Measurements from ENCODE around the gene ZCCHC10.
"Not testable (repeated sequence)": the region's sequence is repeated elsewhere in the genome, so short reads cannot be mapped to it uniquely, and the experiment has no call there.

ZCCHC10 gene

DNA sequence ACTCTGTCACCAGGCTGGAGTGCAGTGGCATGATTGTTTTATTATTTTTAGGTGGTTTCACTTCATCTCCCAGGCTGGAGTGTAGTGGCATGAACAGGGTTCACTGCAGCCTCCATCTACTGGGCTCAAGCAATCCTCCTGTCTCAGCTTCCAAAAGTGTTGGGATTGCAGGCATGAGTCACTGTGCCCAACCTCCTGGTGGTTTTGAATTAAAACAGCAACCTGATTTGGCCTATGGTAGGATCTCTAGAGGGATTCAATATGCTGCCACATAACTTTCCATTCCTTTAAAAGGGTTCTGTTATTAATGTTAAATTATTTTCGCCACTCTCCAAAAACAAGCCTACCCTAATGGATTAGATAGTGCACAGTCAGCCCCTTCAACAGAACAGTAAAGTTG is 15.6 kb upstream of the ZCCHC10 start:
- DNase-seq (ENCODE audit: low read depth): no peak

DNA sequence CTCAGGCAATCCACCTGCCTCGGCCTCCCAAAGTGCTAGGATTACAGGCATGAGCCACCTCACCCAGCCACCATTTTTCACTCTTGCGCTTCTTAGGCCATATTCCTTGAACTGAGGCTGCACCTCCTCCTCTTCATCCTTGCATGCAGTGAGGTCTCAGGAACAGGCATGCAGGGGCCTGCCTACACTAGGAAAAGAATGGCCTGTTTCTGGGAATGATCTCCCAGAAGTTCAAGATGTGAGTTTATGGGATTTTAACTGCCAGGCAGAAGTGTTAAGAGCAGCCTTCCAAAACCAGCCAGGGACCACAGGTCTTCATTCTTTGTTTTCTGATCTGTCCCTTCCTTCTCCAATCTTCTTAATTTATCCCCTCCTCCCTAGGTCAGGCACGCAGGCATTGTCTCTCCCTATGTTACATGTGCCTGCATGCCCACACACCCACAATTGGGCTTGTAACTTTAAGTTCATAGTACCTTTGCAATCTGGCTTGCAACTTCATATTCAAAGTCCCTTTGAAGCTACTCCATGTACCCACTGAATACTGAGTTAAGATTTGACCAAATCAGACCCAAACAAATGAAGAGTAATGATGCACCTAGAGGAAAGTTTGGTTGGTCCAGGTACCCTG is 14.9 kb upstream of the ZCCHC10 start:
- no peak for DNase-seq (ENCODE audit: low read depth)

DNA sequence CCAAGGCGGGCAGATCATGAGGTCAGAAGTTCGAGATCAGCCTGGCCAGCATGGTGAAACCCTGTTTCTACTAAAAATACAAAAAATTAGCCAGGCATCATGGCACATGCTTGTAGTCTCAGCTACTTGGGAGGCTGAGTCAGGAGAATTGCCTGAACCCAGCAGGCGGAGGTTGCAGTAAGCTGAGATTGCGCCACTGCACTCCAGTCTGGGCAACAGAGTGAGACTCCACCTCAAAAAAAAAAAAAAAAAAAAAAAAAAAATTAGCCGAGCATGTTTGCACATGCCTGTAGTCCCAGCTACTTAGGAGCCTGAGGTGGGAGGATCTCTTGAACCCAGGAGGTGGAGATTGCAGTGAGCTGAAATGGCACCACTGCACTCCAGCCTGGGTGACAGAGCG is 10.3 kb upstream of the ZCCHC10 start:
- not testable (repeated sequence) for DNase-seq (ENCODE audit: low read depth)

DNA sequence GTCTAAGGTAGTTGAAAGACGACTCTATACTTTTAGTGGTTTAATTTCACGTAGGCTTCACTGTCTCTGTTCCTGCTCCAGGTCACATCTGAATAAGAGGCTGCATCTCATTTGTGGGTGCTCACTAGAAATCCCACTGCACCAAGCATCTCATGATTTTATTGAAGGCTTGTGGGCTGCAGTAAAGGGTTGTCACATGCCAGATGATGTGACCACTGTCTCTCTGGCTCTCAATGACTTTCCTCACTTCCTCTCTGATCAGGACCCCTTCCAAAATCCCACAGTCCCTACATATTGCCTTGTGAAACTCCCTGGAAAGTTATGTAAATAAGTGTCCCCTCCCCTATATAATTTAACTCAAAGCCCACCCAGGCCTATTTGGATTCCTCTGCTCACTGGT is 8.9 kb upstream of the ZCCHC10 start:
- DNase-seq (ENCODE audit: low read depth): no peak

DNA sequence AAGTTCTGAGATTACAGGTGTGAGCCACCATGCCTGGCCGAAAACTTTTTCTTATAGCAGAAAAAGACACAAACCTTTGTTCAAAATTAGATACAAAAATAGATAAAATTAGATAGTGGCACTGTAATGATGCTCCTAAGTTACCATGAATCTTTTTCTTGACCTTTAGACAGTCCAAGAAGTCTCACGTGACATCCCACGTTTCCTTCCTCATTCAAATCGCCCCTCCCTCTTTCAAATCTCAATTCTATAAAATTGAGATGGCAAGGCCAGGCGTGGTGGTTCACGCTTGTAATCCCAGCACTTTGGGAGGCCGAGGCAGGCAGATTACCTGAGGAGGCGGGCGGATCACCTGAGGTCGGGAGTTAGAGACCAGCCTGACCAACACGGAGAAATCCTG is 7.7 kb upstream of the ZCCHC10 start:
- no peak for DNase-seq (ENCODE audit: low read depth)

DNA sequence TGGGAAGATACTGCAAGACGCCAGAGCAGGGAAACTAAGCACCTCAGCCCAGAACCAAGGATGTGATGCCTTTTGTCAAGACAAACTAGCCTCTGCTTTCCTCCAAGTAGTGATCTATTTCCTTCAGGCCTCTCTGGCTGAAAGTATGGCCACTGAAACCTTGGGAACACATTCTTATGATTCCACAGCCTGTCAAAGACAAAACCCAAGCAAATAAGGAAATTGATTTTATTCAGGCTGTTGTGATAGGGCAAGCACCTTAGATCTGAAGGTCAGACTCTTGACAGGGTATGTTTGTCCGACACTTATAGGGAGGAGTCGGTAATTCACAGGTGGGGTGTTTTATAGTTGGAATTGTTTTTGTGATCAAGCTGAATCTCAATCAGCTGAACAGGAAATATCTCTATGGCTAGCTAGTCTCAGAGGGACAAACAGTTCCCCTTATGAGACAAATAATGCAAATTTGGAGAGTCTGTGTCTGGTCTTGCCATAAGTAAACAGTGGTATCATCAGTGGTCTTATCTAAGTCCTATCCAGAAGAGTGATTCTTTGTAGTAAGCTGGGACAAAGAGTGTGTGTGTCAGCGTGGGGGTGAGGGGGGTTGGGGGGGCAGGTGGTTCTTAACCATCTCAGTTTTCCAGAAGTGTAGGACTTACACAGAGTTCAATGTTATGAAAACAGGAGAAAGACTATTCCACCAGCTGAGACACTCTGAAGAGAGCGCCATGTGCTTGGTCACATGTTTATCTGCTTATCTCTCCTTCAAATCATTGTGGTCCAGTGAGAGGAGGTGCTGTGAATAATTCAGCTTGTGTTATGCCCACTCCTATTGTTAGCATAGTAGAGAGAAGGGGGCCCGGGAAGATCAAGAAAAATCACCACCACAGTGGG is 6.7 kb upstream of the ZCCHC10 start:
- no peak for DNase-seq (ENCODE audit: low read depth)

DNA sequence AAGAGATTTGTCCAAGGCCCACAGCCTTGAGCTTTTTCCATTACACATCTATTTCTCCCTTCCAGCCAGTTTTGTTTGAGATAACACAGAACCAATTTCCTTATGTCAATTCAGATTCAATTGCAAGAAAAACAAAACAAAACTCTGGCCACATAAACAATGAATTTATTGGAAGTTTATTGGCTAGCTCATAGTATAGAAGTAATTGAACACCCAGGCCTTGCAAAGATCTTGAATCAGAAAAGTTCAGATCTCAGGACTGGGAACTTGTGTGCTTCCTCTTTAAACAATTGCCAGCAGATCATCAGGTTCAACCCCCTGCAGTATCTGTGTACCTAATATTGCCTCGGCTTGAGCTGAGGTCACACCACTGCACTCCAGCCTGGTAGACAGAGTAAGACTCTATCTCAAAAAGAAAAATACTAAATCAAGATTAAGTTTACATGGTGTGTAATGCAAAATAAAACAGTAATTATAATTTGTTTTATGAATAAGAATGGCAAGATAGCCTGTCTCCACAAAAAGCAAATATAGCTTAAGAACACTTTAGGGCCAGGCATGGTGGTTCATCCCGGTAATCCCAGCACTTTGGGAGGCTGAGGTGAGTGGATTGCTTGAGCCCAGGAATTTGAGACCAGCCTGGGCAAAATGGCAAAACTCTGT is 4.1 kb upstream of the ZCCHC10 start:
- DNase-seq (ENCODE audit: low read depth): no peak

DNA sequence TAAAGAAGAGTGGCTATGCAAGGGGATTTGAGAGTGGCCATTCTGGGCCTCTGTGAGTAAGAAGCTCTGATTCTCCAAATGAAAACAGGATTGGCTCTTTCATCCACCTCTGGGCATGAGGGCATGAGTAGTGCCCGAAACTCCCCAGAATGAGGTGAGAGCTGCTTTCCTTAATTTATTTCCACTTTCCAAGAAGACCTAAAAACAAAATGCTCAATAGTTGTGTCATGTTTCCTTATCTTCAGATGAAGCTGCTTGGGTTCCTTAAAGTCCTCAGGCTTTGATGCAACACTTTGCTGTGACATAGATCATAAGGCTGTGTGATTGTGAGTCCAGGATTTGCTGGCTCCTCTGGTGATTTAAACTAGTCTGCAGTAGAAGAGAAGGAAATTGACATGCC is 3.1 kb upstream of the ZCCHC10 start:
- DNase-seq (ENCODE audit: low read depth): no peak

DNA sequence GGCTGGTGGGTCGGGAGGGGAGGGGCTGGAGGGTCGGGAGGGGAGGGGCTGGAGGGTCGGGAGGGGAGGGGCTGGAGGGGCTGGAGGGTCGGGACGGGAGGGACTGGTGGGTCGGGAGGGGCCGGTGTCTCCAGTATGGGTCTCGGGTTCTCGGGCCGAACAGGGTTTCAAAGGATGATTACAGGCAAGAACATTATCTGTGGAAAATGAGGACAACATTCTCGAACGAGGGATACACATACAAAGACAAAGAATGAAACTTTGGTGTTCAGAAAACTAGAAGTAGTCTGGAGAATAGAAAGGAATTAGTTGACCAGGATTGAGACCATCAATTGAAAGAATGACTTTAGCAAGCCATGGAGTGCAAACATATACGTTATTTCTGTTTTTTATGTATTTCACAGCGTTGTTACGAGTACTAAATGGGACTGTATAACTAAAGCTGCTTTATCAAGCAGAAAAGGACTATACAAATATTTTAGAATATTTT is 360 bp upstream of the ZCCHC10 start:
- DNase-seq (ENCODE audit: low read depth): no peak

DNA sequence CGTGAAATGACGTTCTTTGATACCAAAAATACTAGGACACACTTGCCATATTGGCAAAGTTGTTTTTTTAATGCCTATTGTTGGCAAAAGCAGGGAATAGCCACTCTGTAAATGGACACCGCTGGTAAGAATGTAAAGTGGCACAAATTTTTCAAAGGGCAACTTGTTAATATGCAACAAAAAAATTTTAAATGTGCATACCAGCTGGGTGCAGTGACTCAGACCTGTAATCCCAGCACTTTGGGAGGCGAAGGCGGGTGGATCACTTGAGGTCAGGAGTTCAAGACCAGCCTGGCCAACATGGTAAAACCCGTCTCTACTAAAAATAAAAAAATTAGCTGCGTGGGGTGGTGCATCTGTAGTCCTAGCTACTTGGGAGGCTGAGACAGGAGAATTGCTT is 6.9 kb downstream of the ZCCHC10 start:
- not testable (repeated sequence) for DNase-seq (ENCODE audit: low read depth)

DNA sequence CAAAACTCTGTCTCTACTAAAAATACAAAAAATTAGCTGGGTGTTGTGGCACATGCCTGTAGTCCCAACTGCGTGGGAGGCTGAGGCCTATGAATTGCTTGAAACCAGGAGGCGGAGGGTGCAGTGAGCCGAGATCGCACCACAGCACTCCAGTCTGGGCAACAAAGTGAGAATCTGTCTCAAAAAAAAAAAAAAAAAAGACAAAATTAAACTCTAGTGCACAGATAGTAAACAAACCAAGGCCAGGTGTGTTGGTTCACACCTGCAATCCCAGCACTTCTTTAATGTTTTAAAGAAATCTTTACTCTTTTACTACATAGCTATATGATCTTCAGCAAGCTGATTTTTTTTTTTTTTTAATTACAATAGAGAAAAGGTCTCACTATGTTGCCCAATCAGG is 8.4 kb downstream of the ZCCHC10 start:
- no peak for DNase-seq (ENCODE audit: low read depth)

DNA sequence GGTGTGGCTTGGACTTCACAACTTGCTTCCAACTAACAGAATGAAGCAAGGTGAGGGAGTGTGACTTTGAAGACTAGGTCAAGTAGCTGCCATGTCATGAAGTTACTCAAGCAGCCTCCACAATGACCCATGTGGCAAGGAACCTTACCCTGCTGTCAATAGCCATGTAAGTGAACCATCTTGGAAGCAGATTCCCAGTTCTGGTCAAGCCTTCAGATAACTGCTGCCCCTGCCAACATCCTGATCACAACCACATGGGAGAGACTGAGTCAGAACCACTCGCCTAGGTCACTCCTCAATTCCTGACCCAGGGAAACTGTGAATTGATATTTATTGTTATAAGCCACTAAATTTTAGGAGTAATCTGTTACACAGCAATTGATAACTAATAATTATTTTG is 10.9 kb downstream of the ZCCHC10 start:
- DNase-seq (ENCODE audit: low read depth): no peak

DNA sequence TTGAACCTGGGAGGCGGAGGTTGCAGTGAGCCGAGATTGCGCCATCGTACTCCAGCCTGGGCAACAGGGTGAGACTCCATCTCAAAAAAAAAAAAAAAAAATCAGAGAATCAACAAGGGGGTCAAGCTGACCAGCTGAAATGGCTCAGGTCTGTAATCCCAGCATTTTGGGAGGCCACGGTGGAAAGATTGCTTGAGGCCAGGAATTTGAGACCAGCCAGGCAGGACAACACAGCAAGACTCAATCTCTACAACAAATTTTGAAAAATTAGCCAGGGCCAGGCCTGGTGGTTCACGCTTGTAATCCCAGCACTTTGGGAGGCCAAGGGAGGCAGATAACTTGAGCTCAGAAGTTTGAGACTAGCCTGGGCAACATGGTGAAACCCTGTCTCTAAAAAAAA is 17.9 kb downstream of the ZCCHC10 start:
- DNase-seq (ENCODE audit: low read depth): not testable (repeated sequence)

DNA sequence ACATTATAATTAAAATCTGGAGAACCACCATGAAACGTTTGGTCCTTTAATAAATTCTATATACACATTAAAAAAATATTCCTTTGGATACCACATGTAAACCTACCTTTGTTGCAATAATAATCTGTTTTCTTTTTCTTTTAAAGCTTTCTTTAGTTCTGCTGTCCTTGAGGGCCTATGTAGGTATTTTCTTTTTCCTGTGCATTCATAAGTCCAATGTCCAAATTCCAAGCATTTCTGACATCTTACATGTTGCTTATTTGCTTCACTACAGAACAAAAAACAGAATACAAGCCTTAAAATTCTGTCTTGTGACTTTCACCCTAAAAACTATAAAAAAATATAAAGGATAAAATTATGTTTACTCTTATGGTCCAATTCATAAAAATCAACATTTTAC is 19.7 kb downstream of the ZCCHC10 start:
- no peak for DNase-seq (ENCODE audit: low read depth)

DNA sequence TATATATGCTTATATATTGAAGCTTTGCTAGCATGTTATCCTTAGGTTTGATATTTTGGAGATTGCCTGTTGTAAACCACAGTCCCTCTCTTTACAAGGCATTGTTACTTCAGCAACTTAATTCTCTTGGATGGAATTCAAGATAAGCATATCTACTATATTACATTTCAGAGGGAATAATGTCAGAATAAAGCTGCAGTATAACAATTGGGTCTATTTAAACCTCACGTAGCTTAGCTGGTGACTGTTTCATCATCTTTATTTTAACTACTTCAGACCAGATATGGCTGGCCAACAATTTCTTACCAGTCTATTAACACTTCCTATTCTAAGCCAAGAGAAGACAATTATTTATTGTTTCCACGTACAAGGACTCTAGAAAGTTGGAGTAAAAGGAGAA is 27.1 kb downstream of the ZCCHC10 start:
- DNase-seq (ENCODE audit: low read depth): no peak

DNA sequence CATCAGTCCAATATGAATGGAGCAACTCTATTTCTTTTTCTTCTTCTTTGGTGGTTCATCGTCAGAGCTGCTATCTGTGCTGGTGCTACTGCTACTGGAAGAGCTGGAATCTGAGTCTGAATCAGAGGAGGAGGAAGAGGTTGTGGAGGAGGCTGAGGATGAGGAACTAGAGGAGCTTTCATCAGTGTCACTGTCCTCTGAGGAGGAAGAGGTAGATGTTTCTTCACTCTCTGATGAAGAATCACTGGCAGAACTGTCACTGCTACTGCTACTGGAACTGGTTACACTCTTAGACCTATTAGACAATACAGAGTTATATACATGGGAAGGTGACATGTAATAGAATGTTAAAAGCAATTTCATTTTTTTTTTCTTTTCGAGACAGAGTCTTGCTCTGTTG is 27.8 kb downstream of the ZCCHC10 start:
- DNase-seq (ENCODE audit: low read depth): no peak

DNA sequence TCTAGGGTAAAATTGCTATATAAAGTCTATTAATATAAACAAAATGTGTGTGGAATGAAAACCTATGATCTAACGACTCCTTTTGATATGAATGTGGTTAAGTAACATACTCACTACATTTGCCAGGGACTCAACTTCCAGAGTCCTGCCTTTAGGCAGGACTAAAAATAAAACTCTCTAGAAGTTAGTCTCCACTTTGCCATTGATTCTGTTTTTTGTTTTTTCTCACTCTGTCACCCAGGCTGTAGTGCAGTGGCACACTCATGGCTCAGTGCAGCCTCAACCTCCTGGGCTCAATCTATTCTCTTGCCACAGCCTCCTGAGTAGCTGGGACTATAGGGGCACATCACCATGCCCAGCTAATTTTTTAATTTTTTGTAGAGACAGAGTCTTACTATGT is 30.0 kb downstream of the ZCCHC10 start:
- DNase-seq (ENCODE audit: low read depth): no peak

DNA sequence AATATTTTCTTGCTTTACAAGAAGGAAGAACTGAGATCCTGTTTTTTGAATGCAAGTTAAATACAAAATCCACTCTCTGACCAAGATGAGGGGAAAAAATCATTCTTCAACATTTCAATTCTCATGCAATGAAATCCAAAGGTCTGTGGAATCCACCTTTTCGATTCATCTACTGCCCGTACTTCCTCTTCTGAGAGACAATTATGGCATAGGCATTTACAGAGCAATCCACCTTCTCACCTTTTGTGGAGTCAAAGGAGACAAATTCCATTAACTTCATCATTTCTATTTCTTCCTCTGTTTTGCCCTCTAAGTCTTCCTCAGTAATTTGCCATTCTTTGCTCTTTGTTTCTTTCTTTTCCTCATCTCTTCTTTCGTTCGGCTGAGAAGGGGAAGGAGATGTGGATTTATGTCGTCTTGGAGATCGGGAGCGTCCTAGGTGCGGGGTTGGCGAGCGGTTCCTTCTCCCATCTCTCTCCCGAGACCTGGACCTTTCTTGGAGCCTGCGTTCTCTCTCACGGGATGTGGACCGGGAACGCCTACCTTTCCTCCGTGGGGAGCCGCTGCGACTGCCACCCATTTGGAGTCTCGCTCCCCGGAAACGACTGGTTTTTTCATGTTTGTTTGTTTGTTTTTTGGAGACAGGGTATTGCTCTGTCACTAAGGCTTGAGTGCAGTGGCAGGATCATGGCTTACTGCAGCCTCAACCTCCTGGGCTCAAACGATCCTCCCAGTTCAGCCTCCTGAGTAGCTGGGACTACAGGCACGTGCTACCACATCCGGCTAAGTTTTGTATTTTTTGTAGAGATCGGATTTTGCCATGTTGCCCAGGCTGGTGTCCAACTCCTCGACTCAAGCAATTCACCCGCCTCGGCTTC is 38.6 kb downstream of the ZCCHC10 start:
- DNase-seq (ENCODE audit: low read depth): no peak

DNA sequence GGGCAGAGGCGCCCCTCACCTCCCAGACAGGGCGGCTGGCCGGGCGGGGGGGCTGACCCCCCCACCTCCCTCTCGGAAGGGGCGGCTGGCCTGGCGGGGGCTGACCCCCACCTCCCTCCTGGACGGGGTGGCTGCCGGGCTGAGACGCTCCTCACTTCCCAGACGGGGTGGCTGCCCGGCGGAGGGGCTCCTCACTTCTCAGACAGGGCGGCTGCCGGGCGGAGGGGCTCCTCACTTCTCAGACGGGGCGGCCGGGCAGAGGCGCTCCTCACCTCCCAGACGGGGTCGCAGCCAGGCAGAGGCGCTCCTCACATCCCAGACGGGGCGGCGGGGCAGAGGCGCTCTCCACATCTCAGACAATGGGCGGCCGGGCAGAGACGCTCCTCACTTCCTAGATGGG is 43.4 kb downstream of the ZCCHC10 start:
- not testable (repeated sequence) for DNase-seq (ENCODE audit: low read depth)

DNA sequence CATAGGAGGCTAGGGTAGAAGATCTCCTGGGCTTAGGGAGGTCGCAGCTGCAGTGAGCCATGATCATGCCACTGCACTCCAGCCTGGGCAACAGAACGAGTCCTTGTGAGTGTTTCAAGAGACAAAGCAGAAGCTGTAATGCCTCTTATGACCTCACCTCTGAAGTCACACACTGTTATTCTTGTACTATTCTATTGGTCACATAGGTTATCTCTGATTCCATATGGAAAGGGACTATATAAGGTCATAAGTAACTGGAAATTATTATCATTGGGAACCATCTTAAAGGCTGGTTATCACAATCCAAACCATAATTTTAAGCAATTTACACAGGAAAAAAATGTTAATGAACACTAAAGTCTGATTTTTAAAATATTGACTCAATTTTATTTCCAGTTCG is 45.1 kb downstream of the ZCCHC10 start:
- no peak for DNase-seq (ENCODE audit: low read depth)

DNA sequence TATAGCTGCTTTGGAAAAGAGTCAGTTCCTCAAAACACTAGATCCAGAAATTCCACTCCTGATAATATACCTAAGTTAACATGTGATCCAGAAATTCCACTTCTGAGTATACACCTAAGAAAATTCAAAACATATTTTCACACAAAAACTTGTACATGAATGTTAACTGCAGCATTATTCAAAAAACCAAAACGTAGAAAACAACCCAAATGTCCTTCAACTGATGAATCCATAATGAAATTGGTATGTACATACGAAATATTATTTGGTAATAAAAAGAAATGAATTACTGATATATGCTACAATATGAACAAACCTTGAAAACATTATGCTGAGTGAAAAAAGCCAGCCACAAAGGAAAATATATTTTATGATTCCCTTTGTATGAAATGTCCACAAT is 46.4 kb downstream of the ZCCHC10 start:
- no peak for DNase-seq (ENCODE audit: low read depth)

DNA sequence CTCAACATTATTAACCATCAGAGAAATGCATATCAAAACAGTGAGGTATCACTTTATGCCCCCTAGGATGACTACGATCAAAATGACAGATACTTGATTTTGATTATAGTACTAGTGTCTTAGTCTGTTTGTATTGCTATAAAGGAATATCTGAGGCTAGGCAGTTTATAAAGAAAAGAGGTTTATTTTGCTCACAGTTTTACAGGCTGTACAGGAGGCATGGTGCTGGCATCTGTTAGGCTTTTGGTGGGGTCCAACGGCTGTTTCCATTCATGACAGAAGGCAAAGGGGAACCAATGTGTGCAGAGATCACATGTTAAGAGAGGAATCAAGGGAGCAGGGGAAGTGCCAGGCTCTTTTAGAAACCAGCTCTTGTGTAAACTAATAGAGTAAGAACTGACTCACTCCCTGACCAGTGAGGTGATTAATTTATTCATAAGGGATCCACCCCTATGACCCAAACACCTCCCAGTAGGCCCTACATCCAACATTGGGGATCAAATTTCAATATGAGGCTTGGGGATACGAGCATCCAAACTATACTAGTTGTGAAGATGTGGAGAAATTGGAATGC is 46.9 kb downstream of the ZCCHC10 start:
- no peak for DNase-seq (ENCODE audit: low read depth)

Measured in stimulated activated CD8-positive, alpha-beta memory T cell treated with anti-CD3 and anti-CD28 coated beads, Interleukin-12 subunit alpha, Interleukin-12 subunit beta, amount 100 ng/mL, for 1 hour (primary cell).